Activated CD8-positive, alpha-beta memory T cell treated with anti-CD3 and anti-CD28 coated beads for 48 hours (primary cell): ENCODE measurements around the gene TMEM86A.

Experiments used
- DNase-seq, 3 experiments: peaks; one replicate each; pipeline ENCODE4 v3.0.0-alpha.2; 2020; ENCODE audit warnings: low read depth in 2 of 3, low spot score in 2 of 3

Gene TMEM86A

GRCh38 chr11:18699848-18700261 lies 1.3 kb downstream of the TMEM86A start:
- no peak for DNase-seq

- DNase-seq: no peak
These were observed 1.8 kb downstream of the TMEM86A start for GRCh38 chr11:18700375-18700774.

GRCh38 chr11:18700872-18701271 lies 2.3 kb downstream of the TMEM86A start:
- no peak for DNase-seq

- no peak for DNase-seq
These were observed 3.1 kb downstream of the TMEM86A start for GRCh38 chr11:18701614-18702216.

- DNase-seq: no peak
These were observed 4.6 kb downstream of the TMEM86A start for GRCh38 chr11:18703001-18703763.

GRCh38 chr11:18704045-18704645 lies 5.6 kb downstream of the TMEM86A start:
- no peak for DNase-seq

GRCh38 chr11:18704698-18705097 lies 6.1 kb downstream of the TMEM86A start:
- no peak for DNase-seq

- no peak for DNase-seq
These were observed 7.2 kb downstream of the TMEM86A start for GRCh38 chr11:18705651-18706281.

GRCh38 chr11:18706330-18707243 lies 8.0 kb downstream of the TMEM86A start:
- DNase-seq: no peak

- no peak for DNase-seq
These were observed 9.3 kb downstream of the TMEM86A start for GRCh38 chr11:18707811-18708340.

- DNase-seq: no peak
These were observed 10.8 kb downstream of the TMEM86A start for GRCh38 chr11:18709414-18709813.

GRCh38 chr11:18710545-18710944 lies 12.0 kb downstream of the TMEM86A start:
- DNase-seq: no peak

GRCh38 chr11:18713646-18714442 lies 15.3 kb downstream of the TMEM86A start:
- no peak for DNase-seq

GRCh38 chr11:18714443-18714780 lies 15.8 kb downstream of the TMEM86A start:
- no peak for DNase-seq

- DNase-seq: no peak
These were observed 16.9 kb downstream of the TMEM86A start for GRCh38 chr11:18715476-18715875.

- DNase-seq: no peak
These were observed 21.7 kb downstream of the TMEM86A start for GRCh38 chr11:18720091-18720807.

GRCh38 chr11:18720808-18721560 lies 22.4 kb downstream of the TMEM86A start:
- DNase-seq: peak; percentile 44 to 68 (median 47)

GRCh38 chr11:18721561-18722292 lies 23.1 kb downstream of the TMEM86A start:
- DNase-seq: peak in 1 of 3 experiments; percentile 37
